MM.1S (cell line): ENCODE results near the gene NTRK3.

Source experiments
- DNase-seq: peaks from one replicate; pipeline ENCODE4 v3.0.0-alpha.2; 2015
- H2AFZ ChIP-seq: fragments of 300-600 bp; sonication (generic); 2 replicates; pipeline ENCODE4 v1.6.0; 2016; ENCODE audit warnings: antibody characterized with exemption, low read length
- H3F3A ChIP-seq: fragments of 300-600 bp; sonication (generic); 2 replicates; pipeline ENCODE4 v1.6.1; 2016; ENCODE audit warnings: mild to moderate bottlenecking, antibody characterized with exemption, low read length, moderate library complexity, mixed read lengths; ENCODE audit not compliant: insufficient read depth
- H3K27ac ChIP-seq: fragments of 300-600 bp; sonication (generic); 2 replicates; pipeline ENCODE4 v1.5.1; 2016; ENCODE audit warnings: mild to moderate bottlenecking, low read length
- H3K27me3 ChIP-seq: fragments of 300-600 bp; sonication (generic); replicated peaks from 2 replicates; pipeline ENCODE4 v1.6.0; 2016; ENCODE audit warnings: low read length; ENCODE audit not compliant: insufficient read depth
- H3K36me3 ChIP-seq: fragments of 300-600 bp; sonication (generic); replicated peaks from 2 replicates; pipeline ENCODE4 v1.6.1; 2016; ENCODE audit warnings: mild to moderate bottlenecking, low read length, mixed read lengths; ENCODE audit not compliant: insufficient read depth
- H3K4me1 ChIP-seq: fragments of 300-600 bp; sonication (generic); 2 replicates; pipeline ENCODE4 v1.6.1; 2016; ENCODE audit warnings: low read length, mixed read lengths
- H3K4me2 ChIP-seq: fragments of 300-600 bp; sonication (generic); 2 replicates; pipeline ENCODE4 v1.6.0; 2016; ENCODE audit warnings: low read depth, low read length
- H3K4me3 ChIP-seq: fragments of 300-600 bp; sonication (generic); 2 replicates; pipeline ENCODE4 v1.5.1; 2016; ENCODE audit warnings: low read length, mixed read lengths
- H3K79me2 ChIP-seq: fragments of 300-600 bp; sonication (generic); 2 replicates; pipeline ENCODE4 v1.6.1; 2016; ENCODE audit warnings: mixed run types, low read length, mixed read lengths
- H3K9ac ChIP-seq: fragments of 300-600 bp; sonication (generic); 2 replicates; pipeline ENCODE4 v1.6.1; 2016; ENCODE audit warnings: low read length, mixed read lengths
- H3K9me2 ChIP-seq: fragments of 300-600 bp; sonication (generic); replicated peaks from 2 replicates; pipeline ENCODE4 v1.6.1; 2016; ENCODE audit warnings: mild to moderate bottlenecking, low read length, mixed read lengths; ENCODE audit not compliant: insufficient read depth
- H3K9me3 ChIP-seq: fragments of 300-600 bp; sonication (generic); replicated peaks from 2 replicates; pipeline ENCODE4 v1.6.1; 2016; ENCODE audit warnings: mild to moderate bottlenecking, low read length, mixed read lengths; ENCODE audit not compliant: insufficient read depth
- H4K20me1 ChIP-seq: fragments of 300-600 bp; sonication (generic); 2 replicates; pipeline ENCODE4 v1.6.1; 2016; ENCODE audit warnings: mild to moderate bottlenecking, low read length, moderate library complexity, mixed read lengths; ENCODE audit not compliant: insufficient read depth
- EZH2 ChIP-seq: fragments of 300-600 bp; sonication (generic); optimal IDR thresholded peaks from 2 replicates; pipeline ENCODE3; 2017; ENCODE audit warnings: low read depth, mild to moderate bottlenecking, antibody characterized with exemption, low read length, mixed read lengths
- EZH2phosphoT487 ChIP-seq: fragments of 300-600 bp; sonication (generic); IDR thresholded peaks from 2 replicates; pipeline ENCODE4 v1.6.1; 2018; ENCODE audit warnings: antibody characterized with exemption, low read length
- TF ChIP-seq, protein P1 (sequence below): fragments of 300-600 bp; sonication (generic); IDR thresholded peaks from 2 replicates; pipeline ENCODE4 v1.5.1; 2016; ENCODE audit warnings: antibody characterized with exemption, low read length, mixed read lengths

The NTRK3 gene

DNA sequence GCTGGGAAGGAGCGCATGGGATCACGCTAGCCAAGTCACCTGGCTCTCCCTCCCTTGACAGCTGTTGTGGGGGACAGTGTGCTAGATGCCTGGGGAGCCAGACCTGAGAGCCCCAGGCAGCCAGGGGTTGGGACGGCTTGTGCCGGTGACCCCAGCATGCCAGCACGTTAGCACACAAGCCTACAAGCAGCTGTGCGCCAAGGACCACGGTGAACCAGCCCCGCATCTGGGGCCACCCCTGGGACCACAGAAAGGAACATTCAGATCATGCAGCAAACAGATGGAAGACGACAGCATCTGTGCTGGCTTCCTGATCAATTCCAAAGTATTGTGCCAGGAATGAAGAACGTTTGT lies 64.8 kb downstream of the NTRK3 start:
- Histone ChIP-seq H4K20me1 (no peaks in the 10 kb centered on the region), H3K27me3 (no peaks in the 10 kb centered on the region), H3K9ac (no peak overlapping the region), H3K27ac (no peak overlapping the region), H3K9me3 (no peaks in the 10 kb centered on the region), H3F3A (no peaks in the 10 kb centered on the region), H3K36me3 (no peaks in the 10 kb centered on the region), H2AFZ (no peak overlapping the region), H3K4me2 (no peak overlapping the region), H3K79me2 (no peaks in the 10 kb centered on the region), H3K9me2 (no peaks in the 10 kb centered on the region), H3K4me1 (0 out of 2 replicates have a peak, but pooled peaks cover 3% of the 10 kb centered on the region), H3K4me3 (no peak overlapping the region)
- TF ChIP-seq EZH2, result no peak
- TF ChIP-seq EZH2phosphoT487, result no peak
- TF ChIP-seq, protein P1, sequence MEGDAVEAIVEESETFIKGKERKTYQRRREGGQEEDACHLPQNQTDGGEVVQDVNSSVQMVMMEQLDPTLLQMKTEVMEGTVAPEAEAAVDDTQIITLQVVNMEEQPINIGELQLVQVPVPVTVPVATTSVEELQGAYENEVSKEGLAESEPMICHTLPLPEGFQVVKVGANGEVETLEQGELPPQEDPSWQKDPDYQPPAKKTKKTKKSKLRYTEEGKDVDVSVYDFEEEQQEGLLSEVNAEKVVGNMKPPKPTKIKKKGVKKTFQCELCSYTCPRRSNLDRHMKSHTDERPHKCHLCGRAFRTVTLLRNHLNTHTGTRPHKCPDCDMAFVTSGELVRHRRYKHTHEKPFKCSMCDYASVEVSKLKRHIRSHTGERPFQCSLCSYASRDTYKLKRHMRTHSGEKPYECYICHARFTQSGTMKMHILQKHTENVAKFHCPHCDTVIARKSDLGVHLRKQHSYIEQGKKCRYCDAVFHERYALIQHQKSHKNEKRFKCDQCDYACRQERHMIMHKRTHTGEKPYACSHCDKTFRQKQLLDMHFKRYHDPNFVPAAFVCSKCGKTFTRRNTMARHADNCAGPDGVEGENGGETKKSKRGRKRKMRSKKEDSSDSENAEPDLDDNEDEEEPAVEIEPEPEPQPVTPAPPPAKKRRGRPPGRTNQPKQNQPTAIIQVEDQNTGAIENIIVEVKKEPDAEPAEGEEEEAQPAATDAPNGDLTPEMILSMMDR, result no peak
- DNase-seq, result no peak

DNA sequence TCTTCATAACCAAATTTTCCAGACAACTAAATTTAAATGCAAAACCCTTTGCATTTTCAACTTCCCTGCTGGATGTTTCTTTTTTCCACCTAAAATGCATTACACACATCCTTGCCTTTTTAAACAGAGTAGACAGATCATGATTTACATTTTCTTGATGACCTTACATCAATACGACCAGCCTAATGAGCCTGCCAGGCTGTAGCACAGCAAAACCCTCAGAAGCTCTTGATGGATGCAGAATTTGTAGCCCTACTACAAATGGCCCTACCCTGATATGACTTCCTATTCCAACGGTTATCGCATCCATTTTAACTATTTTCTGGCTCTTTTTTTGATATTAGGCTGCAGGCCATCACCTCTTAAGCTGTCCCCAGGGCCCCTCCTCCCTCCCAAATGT lies 66.3 kb downstream of the NTRK3 start:
- Histone ChIP-seq H3K9me3 (no peaks in the 10 kb centered on the region), H3K9me2 (no peaks in the 10 kb centered on the region), H3K4me1 (0 out of 2 replicates have a peak, but pooled peaks cover 3% of the 10 kb centered on the region), H3F3A (no peaks in the 10 kb centered on the region), H4K20me1 (no peaks in the 10 kb centered on the region), H3K27me3 (no peaks in the 10 kb centered on the region), H3K27ac (no peak overlapping the region), H2AFZ (no peak overlapping the region), H3K36me3 (no peaks in the 10 kb centered on the region), H3K4me3 (no peak overlapping the region), H3K79me2 (no peaks in the 10 kb centered on the region), H3K9ac (no peak overlapping the region), H3K4me2 (no peak overlapping the region)
- TF ChIP-seq, protein P1, result no peak
- TF ChIP-seq EZH2 (no peak), EZH2phosphoT487 (no peak)
- DNase-seq, result no peak

DNA sequence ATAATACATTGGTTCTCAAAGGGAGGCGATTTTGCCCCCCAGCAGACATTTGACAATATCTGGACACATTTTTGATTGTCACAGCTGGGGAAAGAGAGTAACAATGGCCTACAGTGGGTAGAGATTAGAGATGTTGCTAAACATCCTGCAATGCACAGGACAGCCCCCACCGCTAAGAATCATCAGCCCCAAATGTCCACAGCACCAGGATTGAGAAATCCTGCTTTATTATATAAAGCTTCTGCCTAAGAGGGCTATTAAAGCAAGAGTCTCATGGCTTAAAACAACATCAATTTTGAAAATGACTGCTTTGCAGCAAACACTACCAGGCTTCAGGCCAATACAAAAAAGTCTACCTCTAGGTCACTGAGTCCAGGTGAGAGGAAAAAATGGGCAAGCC lies 68.2 kb downstream of the NTRK3 start:
- H3K36me3 ChIP-seq, result no peaks in the 10 kb centered on the region
- H3K9me2 ChIP-seq, result no peaks in the 10 kb centered on the region
- H3K9me3 ChIP-seq, result no peaks in the 10 kb centered on the region
- no peak for DNase-seq
- no peak overlapping the region for H2AFZ ChIP-seq
- no peak overlapping the region for H3K27ac ChIP-seq
- no peaks in the 10 kb centered on the region for H4K20me1 ChIP-seq
- H3K4me1 ChIP-seq, result 0 out of 2 replicates have a peak, but pooled peaks cover 3% of the 10 kb centered on the region
- H3K9ac ChIP-seq, result no peak overlapping the region
- H3K4me2 ChIP-seq, result no peak overlapping the region
- no peaks in the 10 kb centered on the region for H3K79me2 ChIP-seq
- TF ChIP-seq EZH2, result no peak
- TF ChIP-seq EZH2phosphoT487, result no peak
- TF ChIP-seq, protein P1, result no peak
- no peaks in the 10 kb centered on the region for H3F3A ChIP-seq
- no peak overlapping the region for H3K4me3 ChIP-seq
- H3K27me3 ChIP-seq, result no peaks in the 10 kb centered on the region
